Measurements from ENCODE around the gene DDX1.

Gene DDX1

DNA sequence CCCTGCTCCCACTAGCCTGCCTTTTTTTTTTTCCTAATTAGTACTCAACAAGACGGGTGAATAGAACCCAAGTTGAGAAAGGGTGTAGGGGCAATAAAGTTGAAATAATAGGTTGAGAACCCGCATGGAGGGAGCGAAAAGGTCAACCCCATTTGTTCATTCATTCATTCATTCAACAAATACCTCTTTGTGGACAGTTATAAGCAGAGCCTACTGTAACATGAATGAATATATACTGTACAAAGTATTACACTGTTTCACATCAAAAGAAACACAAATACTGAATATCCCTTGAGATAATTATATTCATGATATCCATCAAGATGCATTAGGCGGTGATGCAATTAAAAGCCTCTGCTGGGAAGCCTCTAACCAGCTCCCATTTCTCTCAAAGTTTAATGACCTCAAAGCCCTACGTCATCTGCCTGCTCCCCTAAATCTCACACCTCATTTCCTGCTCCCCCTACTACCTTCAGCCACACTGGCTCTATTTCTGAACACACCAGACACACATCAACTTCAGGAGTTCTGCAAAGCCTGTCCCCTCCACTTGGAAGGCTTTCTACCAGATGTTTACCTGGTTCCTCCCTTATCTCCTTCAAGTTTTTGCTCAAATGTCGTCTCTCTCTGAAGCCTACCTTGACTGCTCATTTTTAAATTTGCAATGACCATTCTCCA, 29.2 kb upstream of the DDX1 start:
- DNase-seq (ENCODE audit: low spot score), result no peak

DNA sequence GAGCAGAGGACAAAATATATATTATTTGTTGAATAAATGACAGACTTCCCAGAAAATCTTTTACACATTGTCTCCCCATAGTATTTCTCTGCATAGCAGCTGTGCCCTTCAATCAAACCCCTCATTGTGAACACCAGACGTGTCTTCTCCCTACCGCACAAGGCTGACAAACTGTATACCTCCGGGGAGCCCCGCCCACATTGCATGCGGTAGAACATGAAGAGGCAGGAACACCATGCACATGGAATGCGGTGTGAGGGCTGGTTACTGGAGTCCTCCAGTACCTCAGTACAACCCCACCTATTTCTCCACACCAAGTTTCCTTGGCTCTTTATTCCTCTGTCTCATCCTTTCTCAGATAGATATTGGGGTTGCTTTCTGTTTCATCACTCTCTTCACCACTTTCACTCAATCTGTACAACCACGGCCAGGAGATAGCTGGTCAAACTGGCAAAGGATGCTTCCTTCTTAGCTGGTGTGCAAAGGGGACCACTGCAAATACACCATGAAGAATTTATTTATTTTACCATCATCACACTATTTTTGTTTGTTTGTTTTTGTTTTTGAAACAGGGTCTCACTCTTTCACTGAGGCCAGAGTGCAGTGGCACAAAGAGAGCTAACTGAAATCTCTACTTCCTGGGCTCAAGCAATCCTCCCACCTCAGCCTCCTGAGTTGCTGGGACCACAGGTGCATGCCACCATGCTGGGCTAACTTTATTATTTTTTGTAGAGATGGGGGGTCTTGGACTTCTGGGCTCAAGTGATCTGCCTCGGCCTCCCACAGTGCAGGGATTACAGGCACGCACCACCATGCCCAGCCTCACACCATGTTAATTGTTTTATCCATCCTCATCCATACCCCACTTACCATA, 28.2 kb upstream of the DDX1 start:
- no peak for DNase-seq (ENCODE audit: low spot score)

DNA sequence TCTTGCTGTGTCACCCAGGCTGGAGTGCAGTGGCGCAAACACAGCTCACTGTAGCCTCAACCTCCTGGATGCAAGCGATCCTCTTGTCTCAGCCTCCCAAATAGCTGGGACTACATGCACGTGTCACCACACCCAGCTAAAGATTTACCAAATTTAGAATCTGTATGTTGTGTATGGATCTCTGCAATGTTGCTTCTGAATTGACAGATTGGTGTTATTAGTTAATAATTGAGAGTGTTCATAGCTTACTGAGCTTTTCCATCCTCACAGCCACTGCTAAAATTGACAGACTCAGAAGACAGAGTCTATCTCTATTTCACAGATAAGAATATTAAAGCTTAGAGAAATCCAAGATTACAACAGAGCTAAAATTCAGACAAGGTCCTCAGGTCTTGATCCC, 26.3 kb upstream of the DDX1 start:
- no peak for DNase-seq (ENCODE audit: low spot score)

DNA sequence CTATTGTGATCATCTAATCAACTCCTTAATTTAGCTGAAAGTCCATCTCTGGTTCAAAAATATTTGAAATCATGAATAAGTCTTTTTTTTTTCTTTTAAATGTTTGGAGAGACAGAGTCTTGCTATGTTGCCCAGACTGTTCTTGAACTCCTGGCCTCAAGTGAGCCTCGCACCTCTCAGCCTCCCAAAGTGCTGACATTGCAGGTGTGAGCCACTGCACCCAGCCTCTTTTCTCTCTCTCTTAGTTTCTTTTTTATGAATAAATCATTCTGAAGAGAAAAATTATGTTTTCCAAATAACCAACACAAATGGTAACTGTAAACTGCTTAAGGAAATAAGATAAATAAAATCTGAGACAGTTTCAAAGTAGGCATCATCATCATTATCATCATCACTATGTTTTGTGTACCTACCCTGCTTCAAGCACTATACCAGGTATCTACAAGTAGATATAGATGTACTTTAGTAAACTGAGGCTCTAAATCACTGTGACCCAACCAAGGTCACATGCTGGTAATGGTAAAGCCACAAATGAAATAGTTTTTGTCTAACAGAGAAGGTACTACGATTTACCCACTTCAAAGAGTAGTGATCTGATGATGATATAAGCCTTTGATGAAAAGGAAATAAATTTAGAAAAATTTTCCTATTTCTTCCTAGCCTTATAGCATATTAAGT, 25.5 kb upstream of the DDX1 start:
- DNase-seq (ENCODE audit: low spot score), result no peak

DNA sequence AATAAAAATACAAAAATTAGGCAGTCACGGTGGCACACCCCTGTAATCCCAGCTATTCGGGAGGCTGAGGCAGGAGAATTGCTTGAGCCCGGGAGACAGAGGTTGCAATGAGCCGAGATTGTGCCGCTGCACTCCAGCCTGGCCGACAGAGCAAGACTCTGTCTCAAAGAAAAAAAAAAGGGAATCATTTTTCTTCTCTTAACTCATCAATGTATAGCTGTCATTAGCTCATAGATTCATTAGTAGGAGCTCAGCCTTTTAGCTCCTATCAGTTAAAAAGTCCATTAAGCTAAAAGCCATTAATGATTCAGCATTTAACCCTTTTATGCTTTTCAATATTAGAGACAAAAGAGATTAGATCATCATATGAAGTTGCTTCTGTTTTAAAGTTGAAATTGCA, 24.8 kb upstream of the DDX1 start:
- no peak for DNase-seq (ENCODE audit: low spot score)

DNA sequence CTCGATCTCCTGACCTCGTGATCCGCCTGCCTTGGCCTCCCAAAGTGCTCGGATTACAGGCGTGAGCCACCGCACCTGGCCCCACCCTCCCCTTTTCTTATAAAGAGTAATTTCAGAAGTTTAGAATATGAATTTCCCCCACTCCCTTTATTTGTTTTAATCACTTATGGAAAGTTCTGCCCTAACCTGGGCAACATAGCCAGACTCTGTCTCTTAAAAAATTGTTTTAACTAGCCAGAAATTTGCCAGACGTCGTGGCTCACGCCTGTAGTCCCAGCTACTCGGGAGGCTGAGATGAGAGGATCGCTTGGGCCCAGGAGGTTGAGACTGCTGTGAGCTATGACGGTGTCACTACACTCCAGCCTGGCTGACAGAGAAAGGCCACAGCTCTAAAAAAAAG, 22.8 kb upstream of the DDX1 start:
- DNase-seq (ENCODE audit: low spot score), result no peak

DNA sequence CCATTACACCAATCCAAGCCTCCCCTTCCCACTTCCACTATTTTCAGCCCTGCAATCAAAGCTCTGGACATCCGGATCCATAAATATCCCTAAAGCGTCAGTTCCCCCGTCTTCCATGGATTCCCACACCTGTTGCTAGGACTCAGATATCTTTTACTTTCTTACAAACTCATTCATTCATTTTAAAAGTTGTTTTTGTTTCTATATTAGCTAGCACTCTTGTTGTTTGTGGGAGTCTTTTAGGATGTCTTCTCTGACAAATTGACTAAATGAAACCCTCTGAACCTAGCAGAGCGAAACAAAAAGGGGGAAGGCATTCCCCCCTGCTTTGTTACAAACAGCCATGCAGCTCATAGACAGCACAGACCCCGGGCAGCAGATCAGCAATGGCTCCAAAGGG, 21.6 kb upstream of the DDX1 start:
- DNase-seq (ENCODE audit: low spot score), result no peak

DNA sequence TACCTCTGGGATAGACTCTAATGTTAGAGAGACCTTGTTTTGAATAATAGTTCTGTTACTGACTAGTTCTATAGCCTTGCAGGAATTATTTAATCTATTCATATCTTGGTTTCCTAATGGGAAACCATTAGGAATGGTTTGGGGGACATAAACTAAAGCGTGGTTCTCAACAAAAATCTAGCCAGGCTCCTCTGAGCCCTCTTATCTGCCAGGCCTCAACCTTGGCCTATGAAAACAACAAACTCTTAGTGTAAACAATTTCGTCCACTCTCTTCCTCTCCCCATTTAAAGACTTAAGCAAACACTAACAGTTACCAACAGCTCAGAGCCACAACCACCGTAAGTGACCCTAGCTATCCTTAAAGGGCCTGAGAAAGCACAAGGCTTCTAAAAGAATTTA, 19.9 kb upstream of the DDX1 start:
- no peak for DNase-seq (ENCODE audit: low spot score)

DNA sequence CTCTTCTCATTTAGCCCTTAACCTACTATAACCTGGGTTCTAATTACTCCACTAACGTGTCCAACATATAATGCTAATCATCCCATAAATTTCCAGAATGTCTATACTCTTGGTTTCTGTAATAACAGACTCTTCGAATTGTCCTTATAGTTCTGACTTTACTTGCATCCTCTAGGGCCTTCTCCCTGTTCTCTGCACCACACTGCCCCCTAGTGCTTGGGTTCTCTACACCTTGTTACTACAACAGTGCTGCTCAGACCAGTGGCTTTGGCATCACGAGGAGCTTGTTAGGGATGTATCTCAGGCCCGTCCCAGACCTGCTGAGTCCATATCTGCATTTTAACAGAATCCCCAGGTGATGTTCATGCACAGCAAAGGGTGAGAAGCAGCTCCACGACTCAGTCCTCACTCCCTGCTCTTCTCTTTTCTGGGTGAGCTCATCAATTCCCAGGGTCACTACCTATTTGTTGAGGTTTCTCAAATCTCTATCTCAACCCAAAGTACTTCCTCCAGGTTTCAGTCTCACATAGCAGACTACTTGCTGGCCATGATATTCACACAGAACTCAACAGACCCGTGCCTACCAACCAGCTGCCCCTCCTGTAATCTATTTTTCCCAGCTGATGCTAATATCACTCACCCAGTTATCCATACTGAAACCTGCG, 14.5 kb upstream of the DDX1 start:
- DNase-seq (ENCODE audit: low spot score), result peak; percentile 75

DNA sequence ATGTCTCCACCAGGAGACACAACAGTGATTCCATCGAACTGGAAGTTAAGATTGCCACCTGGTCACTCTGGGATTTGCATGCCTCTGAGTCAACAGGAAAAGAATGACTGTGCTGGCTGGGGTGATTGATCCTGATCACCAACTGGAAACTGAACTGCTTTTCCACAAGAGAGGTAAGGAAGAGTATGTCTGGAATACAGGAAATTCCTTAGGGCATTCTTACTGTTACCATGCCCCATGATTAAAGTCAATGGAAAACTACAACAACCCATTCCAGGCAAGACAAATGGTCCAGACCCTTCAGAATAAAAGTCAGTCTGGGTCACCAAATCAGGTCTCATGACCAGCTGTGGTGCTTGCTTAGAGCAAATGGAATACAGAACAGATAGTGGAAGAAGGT, 12.0 kb upstream of the DDX1 start:
- no peak for DNase-seq (ENCODE audit: low spot score)

DNA sequence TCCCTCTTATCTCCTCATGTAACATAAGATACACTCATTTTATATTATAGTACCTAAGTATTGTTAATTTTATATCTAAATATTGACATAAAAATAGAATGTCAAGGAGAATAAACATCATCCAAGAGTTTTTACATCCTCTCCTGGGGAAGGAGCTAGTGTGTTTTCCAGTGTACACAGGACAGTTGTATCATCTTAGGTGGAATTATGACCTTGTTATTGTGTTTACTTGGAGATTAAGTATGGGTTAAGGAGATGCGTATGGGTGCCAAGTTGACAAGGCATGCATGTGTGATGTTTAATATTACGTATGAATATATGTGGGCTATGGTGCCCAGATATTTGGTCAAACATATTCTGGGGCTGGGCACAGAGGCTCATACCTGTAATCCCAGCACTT, 11.2 kb upstream of the DDX1 start:
- DNase-seq (ENCODE audit: low spot score), result no peak

DNA sequence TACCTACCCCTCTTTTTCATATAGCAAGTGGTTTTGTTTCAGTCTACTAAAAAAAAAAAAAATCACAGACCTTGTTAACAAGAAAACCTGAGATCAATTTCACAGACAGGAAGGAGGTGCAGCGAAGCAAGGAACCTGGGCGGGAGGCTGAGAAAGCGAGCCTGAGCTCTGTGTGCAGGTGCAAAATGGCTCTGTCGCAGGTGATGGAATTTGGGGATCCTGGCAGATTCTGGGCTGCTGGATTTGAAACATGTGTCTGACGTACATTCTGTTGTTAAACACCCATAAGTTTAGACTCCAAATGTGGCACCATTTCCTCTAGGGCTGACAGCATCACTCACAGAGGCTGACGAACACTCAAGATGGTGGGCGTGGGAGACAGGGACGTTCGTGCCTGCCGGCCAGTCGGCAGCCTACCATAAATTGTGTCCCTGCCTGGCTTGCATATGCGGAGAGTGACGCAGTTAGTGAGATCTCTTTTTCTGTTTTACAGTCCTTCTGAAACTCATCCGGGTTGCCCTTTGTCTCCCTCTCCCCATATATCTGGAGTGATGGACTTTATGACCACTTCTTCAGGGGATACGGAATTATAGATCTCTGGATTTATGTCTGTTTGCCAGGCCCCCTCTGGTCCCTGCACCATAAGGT, 8.8 kb upstream of the DDX1 start:
- DNase-seq (ENCODE audit: low spot score), result no peak

DNA sequence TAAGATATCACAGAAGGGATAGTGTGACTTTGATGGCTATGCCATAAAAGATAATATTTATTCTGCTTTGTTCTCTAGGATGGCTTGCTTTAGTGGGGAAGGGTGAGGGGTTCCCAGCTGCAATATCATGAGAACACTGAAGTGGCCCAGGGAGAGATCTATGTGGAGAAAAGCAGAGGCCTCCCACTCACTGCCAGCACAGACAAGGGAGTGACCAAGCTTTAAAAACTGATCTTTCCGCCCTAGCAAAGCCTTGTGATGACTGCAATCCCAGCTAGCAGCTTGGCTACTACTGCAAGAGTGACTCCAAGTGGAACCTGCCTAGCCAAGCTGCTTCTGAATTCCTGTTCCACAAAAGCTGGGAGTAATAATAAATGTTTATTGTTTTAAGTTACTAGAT, 7.8 kb upstream of the DDX1 start:
- no peak for DNase-seq (ENCODE audit: low spot score)

DNA sequence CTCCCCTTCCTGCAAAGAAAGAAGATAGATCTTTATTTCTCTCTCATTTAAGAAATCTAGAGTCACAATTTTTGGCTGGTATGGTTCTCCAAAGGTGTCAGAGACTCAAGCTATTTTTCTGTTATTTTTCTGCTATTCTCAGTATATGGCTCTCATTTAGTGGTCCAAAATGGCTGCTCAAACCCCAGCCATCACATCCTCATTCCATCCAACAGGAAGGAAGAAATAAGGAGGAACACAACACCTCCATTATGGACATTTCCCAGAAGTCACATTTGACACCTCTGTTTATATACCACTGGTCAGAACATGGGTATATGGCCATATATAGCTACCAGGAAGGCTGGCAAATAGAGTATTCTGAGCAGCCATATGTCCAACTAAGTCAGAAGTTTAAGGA, 7.4 kb upstream of the DDX1 start:
- no peak for DNase-seq (ENCODE audit: low spot score)

DNA sequence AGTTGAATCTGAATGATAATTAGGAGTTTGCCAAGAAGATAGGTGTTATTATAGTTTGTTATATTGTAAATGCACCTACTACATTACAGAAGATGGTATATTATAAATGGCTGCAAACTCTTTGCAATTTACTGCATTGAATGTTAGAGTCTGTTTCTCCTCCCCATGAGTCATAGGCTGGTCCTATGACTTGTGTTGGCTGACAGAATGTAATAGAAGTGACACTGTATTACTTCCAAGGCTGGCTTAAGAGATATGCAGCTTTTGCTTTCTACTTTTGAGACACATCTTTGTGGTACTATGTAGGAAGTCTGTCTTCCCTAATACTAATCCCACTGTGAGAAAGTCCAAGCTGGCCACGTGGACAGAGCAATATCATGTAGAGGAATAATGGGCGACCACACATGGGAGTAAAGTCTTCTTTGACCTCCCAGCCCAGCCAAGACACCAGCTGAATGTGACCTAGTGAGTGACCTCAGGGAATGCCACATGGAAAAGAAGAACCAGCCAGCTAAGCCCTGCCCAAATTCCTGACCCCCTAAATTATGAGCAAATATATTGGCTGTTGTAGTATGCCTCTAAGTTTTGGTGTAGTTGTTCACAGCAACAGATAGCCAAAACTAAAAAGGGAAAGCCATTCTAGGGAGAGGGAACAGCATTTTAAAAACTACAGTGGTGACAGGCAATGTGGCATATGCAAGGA, 6.8 kb upstream of the DDX1 start:
- no peak for DNase-seq (ENCODE audit: low spot score)

DNA sequence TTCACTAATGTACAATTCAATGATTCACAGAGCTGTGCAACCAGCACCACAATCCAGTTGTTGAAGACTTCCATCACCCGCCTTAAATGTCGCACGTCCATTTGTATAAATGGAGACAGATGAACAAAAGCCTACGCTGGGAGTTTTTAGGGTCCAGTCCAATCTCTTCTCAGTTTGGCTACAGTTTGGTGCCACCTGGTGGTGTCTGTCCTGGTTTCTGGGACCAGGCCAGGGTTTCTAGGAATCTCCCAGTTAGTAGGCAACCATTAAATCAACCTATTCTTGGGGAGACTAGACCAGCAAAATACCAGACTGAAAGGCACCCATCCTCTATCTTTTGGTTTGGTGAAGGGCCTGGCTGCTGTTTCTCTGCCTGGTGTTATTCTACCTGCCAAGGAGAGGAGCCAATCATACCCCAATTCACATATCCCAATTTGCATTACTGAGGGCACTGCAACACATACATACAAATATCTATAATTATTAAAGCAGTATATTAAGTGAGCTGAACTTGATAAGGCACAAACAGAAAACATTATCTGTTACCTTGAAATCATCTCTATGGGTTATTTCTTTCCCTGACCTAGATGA, 3.2 kb upstream of the DDX1 start:
- peak; percentile 79 for DNase-seq (ENCODE audit: low spot score)

DNA sequence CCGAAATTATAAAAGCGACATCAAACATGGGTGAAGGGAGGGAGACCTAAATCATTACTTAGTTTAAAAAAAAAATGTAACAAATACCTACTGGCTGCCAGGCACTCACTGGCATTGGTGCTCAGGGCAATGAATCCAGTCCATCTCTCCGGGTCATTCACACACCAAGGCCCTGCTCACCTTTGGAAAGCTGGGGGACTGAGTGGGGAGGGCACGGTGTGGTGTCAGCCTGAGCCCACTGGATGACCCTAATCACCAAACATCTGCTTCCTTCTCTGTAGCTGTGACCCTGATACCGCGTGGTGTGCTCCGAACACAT, 336 bp upstream of the DDX1 start:
- DNase-seq (ENCODE audit: low spot score), result no peak

DNA sequence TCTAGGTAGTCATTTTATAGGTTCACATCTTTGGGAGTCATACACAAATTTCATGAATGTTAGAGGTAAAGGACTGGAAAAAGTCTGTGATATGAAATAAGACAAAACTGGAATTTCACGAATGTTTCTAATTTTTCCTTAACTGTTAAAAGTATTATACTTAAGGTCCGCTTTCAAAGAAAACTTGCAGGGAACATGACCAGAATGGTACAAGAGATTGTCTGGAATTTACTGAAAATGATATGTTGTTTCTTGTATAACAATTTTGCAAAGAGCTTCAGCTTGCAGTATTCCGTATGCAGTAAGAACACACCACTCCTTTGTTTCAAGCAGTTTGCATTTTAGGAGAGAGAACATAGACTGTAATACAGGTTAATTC, 1.6 kb downstream of the DDX1 start:
- DNase-seq (ENCODE audit: low spot score), result no peak

DNA sequence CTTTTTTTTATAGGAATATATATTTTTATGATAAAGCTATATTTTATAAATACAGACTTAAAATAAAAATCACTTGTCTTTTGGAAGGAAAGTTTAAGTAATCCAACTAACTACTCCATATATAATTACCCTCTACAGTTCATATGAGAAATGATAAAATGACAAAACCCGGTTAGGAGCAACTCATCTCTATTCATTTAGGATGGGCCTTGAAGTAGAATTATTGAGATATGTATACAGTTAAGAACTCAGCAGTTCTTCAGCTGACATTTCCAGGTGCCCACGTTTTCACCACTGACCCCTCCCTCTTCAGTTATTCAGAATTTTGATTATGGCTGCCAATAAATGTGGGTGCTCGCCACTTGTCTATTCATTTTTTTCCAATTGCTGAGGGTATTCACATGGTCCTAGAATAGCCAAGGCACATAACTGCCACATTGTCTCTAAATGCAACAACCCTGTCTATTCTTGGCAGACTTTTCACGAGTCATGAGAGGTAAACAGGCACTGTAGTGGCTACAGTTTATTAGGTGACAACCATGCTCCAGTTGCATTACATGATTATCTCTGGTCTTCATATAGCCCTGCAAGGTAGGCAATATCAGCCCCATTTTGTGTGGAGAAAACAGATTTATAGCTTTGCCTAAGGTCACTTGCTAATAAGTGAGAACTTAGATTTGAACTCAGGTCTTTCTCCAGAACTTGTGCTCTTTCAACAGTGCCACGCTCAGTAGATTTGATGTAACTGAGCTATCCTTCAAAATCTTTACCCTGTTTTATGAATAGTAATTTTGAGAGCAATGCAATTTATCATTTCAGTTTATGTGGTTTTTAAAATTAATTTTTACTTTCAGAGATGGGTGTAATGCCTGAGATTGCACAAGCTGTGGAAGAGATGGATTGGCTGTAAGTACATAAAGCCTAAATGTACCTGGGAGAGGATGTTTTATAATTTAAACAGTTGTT, 2.9 kb downstream of the DDX1 start:
- no peak for DNase-seq (ENCODE audit: low spot score)

DNA sequence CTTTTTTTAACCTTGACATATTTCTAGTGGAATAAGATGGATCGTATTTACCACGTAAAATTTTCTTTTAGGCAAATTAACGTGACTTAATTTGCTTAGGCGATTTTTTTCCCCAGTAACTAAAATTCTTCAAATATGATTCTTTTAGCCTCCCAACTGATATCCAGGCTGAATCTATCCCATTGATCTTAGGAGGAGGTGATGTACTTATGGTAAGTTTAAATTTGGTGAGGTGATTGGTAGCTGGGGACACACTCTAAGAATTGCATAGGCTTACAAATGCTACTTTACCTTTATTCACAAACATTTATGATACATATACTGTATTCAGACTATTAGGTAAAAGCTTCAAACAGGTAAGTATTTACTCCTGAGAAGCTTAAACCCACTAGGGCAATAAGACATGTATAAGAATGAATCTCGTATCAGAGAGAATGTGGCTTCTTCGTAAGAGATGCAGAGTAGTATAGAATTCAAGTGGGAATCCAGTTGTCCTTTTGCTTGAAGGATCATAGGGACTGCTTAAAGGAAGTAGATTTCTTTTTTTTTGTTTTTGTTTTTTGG, 3.8 kb downstream of the DDX1 start:
- DNase-seq (ENCODE audit: low spot score), result no peak

Data from cerebellar cortex (tissue), 1 donor.